ENCODE results near the gene KHDRBS1.
"Not testable (repeated sequence)": the region's sequence is repeated elsewhere in the genome, so short reads cannot be mapped to it uniquely, and the experiment has no call there.

- TF ChIP-seq POLR2A (IDR thresholded peaks at IDR 0.05; ENCODE audit: low read length); GATA1 (IDR thresholded peaks at IDR 0.05; ENCODE audit: low read depth, low read length): not testable (repeated sequence)
Observed at GRCh38 chr1:32065613-32066488, 52.2 kb downstream of the KHDRBS1 start.

All from erythroblast (primary cell).